ENCODE measurements around the gene BGN.

- TF ChIP-seq CTCF (IDR thresholded peaks at IDR 0.05; ENCODE audit: insufficient read depth, low read depth, low read length): no peak
- TF ChIP-seq EZH2 (IDR thresholded peaks at IDR 0.05; ENCODE audit: insufficient read depth, low read length): no peak
Measured at GRCh38 chrX:153539979-153540358, 45.2 kb downstream of the BGN start.

All from astrocyte (in vitro differentiated cells and primary cell).